OCI-LY3 (cell line): ENCODE results near the gene SLC49A3.
A peak's percentile ranks its signal among the peaks of the same experiment; 100 is the strongest.

ENCODE experiments used
- H2AFZ ChIP-seq: fragments of 200-600, 300-600 bp; shearing (Covaris generic); 2 replicates; pipeline ENCODE4 v1.6.0; 2014; ENCODE audit warnings: antibody characterized with exemption, low read depth, low read length
- H3K27ac ChIP-seq: fragments of 200-600, 300-600 bp; sonication (generic); 2 replicates; pipeline ENCODE4 v1.5.1; 2014; ENCODE audit warnings: mild to moderate bottlenecking, low read length, moderate library complexity, mixed read lengths
- H3K27me3 ChIP-seq: fragments of 200-600, 300-600 bp; sonication (generic); 2 replicates; pipeline ENCODE4 v1.6.1; 2014; ENCODE audit warnings: low read depth, low read length, mixed read lengths
- H3K36me3 ChIP-seq: fragments of 200-600, 300-600 bp; sonication (generic); replicated peaks from 2 replicates; pipeline ENCODE3; 2014; ENCODE audit warnings: low read depth, low read length, mixed read lengths
- H3K4me1 ChIP-seq: fragments of 300-600, 200-600 bp; sonication (generic); 2 replicates; pipeline ENCODE4 v1.6.1; 2014; ENCODE audit warnings: low read length, mixed read lengths
- H3K4me2 ChIP-seq: fragments of 200-600, 300-600 bp; sonication (generic); 2 replicates; pipeline ENCODE4 v1.6.1; 2014; ENCODE audit warnings: low read length, mixed read lengths
- H3K4me3 ChIP-seq: fragments of 300-600, 200-600 bp; sonication (generic); 2 replicates; pipeline ENCODE4 v1.5.1; 2014; ENCODE audit warnings: antibody characterized with exemption, mild to moderate bottlenecking, low read length, moderate library complexity
- H3K79me2 ChIP-seq: fragments of 300-600, 200-600 bp; shearing (Covaris generic); 2 replicates; pipeline ENCODE4 v1.6.1; 2014; ENCODE audit warnings: mild to moderate bottlenecking, low read length, mixed read lengths
- H3K9ac ChIP-seq: fragments of 300-600, 200-600 bp; shearing (Covaris generic); 2 replicates; pipeline ENCODE4 v1.6.0; 2014; ENCODE audit warnings: mild to moderate bottlenecking, low read length, moderate library complexity
- H3K9me3 ChIP-seq: fragments of 200-600, 300-600 bp; shearing (Covaris generic); 2 replicates; pipeline ENCODE4 v1.6.1; 2014; ENCODE audit warnings: low read length, mixed read lengths; ENCODE audit not compliant: insufficient read depth
- H4K20me1 ChIP-seq: fragments of 200-600, 300-600 bp; sonication (generic); 2 replicates; pipeline ENCODE4 v1.6.1; 2016; ENCODE audit warnings: low read length, mixed read lengths; ENCODE audit not compliant: insufficient read depth
- EZH2phosphoT487 ChIP-seq: fragments of 200-600 bp; shearing (Covaris generic); IDR thresholded peaks from 2 replicates; pipeline ENCODE4 v1.6.1; 2018; ENCODE audit warnings: antibody characterized with exemption, mixed run types, low read depth
- TF ChIP-seq, protein P1 (sequence below): fragments of 200-600, 300-600 bp; sonication (generic); IDR thresholded peaks from 2 replicates; pipeline ENCODE4 v1.5.1; 2014; ENCODE audit warnings: antibody characterized with exemption, low read length, low read depth

SLC49A3 gene

DNA sequence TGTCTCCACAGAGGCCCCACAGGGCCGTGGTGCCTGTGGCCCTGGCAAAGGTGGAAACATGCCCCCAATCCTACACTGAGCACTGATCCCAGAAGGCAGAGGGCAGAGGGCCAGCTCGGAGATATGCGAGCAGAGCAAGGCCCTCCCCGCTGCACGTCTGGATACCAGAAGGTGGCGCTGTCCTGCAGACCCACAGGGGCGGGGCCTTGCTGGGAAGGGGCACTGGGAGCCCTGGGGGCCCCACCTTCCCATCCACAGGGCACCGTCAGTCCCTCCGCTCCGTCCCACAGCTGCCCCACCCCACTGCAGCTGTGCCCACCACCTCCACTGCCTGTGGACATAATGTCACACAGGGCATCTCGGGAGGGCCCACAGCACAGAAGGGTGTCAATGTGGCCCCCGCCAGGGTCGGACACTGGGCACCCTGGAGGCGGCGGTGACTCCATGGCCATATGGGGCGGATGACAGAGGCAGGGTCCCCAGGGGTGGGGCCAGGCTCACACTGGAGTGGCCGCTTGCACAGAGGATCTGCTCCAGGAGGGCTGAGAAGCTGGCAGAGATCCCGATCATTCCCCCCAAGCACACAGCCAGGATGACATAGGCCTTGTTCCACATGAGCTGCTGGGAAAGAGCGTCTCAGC lies 4.8 kb downstream of the SLC49A3 start:
- H3K4me1 ChIP-seq, result no peaks in the 10 kb centered on the region; the same call in 1 of the 2 replicates

DNA sequence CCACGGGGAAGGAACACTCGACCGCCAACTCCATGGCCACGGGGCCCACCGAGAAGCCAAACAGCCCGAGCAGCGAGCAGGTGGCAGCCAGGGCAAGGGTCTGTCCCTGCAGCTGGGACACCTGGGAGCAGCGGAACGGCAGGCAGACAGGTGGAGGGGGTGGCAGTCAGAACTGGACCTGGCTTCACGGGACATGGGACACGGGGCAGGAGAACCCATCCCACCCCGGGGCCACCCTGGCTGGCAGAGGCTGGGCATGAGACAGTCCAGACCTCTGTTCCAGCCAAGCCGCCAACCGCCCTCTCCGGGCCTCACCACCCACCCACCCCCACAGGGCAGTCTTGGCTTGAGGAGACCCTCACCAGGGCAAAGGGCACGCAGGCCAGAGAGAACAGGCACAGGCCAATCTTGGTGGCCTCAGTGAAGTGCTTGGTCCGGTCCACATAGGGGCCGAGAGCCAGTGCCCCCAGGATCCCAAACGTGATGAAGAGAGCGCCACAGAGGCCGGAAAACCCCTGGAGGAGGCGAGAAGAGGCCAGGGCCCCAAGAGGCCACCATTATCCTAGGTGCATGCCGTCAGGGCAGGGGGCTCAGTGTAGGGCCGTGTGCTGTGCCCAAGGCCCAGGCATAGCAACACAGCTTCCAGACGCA lies 5.6 kb downstream of the SLC49A3 start:
- Histone ChIP-seq H3K4me3 (no peak overlapping the region), H2AFZ (no peak overlapping the region), H3K9ac (no peak overlapping the region), H3K4me2 (no peak overlapping the region), H3K27ac (no peak overlapping the region), H3K9me3 (no peaks in the 10 kb centered on the region), H3K4me1 (peaks cover 2% of the 10 kb centered on the region), H3K36me3 (no peaks in the 10 kb centered on the region), H3K27me3 (no peaks in the 10 kb centered on the region), H4K20me1 (no peaks in the 10 kb centered on the region), H3K79me2 (no peaks in the 10 kb centered on the region)
- TF ChIP-seq EZH2phosphoT487, result no peak
- TF ChIP-seq, protein P1, sequence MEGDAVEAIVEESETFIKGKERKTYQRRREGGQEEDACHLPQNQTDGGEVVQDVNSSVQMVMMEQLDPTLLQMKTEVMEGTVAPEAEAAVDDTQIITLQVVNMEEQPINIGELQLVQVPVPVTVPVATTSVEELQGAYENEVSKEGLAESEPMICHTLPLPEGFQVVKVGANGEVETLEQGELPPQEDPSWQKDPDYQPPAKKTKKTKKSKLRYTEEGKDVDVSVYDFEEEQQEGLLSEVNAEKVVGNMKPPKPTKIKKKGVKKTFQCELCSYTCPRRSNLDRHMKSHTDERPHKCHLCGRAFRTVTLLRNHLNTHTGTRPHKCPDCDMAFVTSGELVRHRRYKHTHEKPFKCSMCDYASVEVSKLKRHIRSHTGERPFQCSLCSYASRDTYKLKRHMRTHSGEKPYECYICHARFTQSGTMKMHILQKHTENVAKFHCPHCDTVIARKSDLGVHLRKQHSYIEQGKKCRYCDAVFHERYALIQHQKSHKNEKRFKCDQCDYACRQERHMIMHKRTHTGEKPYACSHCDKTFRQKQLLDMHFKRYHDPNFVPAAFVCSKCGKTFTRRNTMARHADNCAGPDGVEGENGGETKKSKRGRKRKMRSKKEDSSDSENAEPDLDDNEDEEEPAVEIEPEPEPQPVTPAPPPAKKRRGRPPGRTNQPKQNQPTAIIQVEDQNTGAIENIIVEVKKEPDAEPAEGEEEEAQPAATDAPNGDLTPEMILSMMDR, result no peak

More for the DNA sequence above, 4.8 kb downstream of the SLC49A3 start:
- no peaks in the 10 kb centered on the region for H3K27me3 ChIP-seq
- H3K27ac ChIP-seq, result no peak overlapping the region
- no peak overlapping the region for H2AFZ ChIP-seq
- H4K20me1 ChIP-seq, result no peaks in the 10 kb centered on the region
- no peak overlapping the region for H3K4me2 ChIP-seq
- TF ChIP-seq, protein P1, result peak; percentile 67
- no peak for TF ChIP-seq EZH2phosphoT487
- H3K36me3 ChIP-seq, result no peaks in the 10 kb centered on the region
- H3K9me3 ChIP-seq, result no peaks in the 10 kb centered on the region
- no peaks in the 10 kb centered on the region for H3K79me2 ChIP-seq
- no peak overlapping the region for H3K4me3 ChIP-seq
- no peak overlapping the region for H3K9ac ChIP-seq

DNA sequence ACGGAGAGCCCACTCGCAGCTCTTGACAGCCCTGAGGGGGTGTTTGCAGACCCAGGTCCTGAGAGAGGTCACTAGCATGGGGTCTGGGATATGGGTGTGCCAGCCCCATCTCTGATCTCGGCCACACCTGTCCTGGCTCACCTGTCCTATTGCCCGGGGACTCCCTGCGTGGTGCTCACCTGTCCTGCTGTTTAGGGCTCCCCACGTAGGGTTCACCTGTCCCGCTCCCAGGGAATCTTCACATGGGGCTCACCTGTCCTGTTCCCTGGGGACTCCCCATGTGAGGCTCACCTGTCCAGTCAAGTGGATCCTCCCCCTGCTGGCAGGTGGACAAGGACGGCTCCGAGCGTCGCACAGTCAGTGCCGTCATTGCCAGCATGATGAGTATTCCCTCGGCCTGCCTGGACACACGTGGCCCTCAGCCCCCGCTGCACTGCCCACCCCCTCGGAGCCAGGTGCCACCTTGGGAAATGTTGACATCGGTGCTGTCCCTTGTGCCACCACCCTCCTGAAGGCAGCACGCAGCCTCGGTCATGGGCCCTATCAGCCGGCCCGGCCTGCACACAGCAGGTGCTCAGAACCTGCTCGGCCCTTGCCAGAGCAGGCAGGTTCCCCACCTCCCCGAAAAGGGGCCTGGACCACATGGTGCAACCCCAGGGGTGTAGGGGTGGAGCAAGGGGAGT lies 6.3 kb downstream of the SLC49A3 start:
- H3K27ac ChIP-seq, result no peak overlapping the region
- peaks cover 9% of the 10 kb centered on the region for H3K4me1 ChIP-seq
- H3K9ac ChIP-seq, result no peak overlapping the region
- no peaks in the 10 kb centered on the region for H3K27me3 ChIP-seq
- no peaks in the 10 kb centered on the region for H3K9me3 ChIP-seq
- peak overlapping the region; percentile 65 for H3K4me2 ChIP-seq
- H2AFZ ChIP-seq, result no peak overlapping the region
- H4K20me1 ChIP-seq, result no peaks in the 10 kb centered on the region
- H3K4me3 ChIP-seq, result peak overlapping the region; percentile 75
- TF ChIP-seq EZH2phosphoT487, result no peak
- TF ChIP-seq, protein P1, result no peak
- H3K79me2 ChIP-seq, result no peaks in the 10 kb centered on the region
- no peaks in the 10 kb centered on the region for H3K36me3 ChIP-seq
